ENCODE data around the gene GBX2. TPM values are rescaled to one million over a fixed set of nuclear protein-coding genes. Genes with fewer than 3 reads are reported as not detected.

The GBX2 gene
- total RNA-seq, 4 donors from 2014 or later, result not detected

GRCh38 chr2:236169151-236169721, 1.1 kb upstream of the GBX2 start:
- Histone ChIP-seq H3K27me3 (peaks cover 5 to 94% of the 10 kb centered on the region in 2 donors), H3K4me3 (no peak overlapping the region), H3K36me3 (no peaks in the 10 kb centered on the region), H3K27ac (no peak overlapping the region), H3K9me3 (no peaks in the 10 kb centered on the region), H3K4me1 (peaks cover 0 to 90% (median 37%) of the 10 kb centered on the region in 4 donors)
- 8 to 10% methylated on average over 36 of the region's 36 CpGs for WGBS, 2 donors
- DNase-seq (ENCODE audit: low spot score in 2 of 2), result no peak
- TF ChIP-seq CTCF (IDR thresholded peaks at IDR 0.05) (no peak), EP300 (IDR thresholded peaks at IDR 0.05) (no peak), POLR2A (IDR thresholded peaks at IDR 0.05) (no peak)

GRCh38 chr2:236167297-236168109, 683 bp downstream of the GBX2 start:
- Histone ChIP-seq H3K36me3 (no peaks in the 10 kb centered on the region), H3K4me1 (peaks cover 0 to 91% (median 37%) of the 10 kb centered on the region in 4 donors), H3K27me3 (peaks cover 5 to 94% of the 10 kb centered on the region in 2 donors), H3K27ac (no peak overlapping the region), H3K4me3 (peak overlapping the region in 3 of 4 donors; percentile 12 to 34 (median 23)), H3K9me3 (no peaks in the 10 kb centered on the region)
- TF ChIP-seq EP300 (IDR thresholded peaks at IDR 0.05) (no peak), CTCF (IDR thresholded peaks at IDR 0.05) (no peak), POLR2A (IDR thresholded peaks at IDR 0.05) (no peak)
- WGBS, 2 donors, result 1 to 3% methylated on average over 53 to 65 of the region's 112 CpGs
- DNase-seq (ENCODE audit: low spot score in 2 of 2), result no peak

GRCh38 chr2:236166796-236167296, 1.3 kb downstream of the GBX2 start:
- H3K9me3 ChIP-seq, result no peaks in the 10 kb centered on the region
- H3K27me3 ChIP-seq, result peaks cover 5 to 94% of the 10 kb centered on the region in 2 donors
- H3K27ac ChIP-seq, result no peak overlapping the region
- DNase-seq (ENCODE audit: low spot score in 2 of 2), result no peak
- H3K36me3 ChIP-seq, result no peaks in the 10 kb centered on the region
- peak overlapping the region in 2 of 4 donors; percentile 25 to 34 for H3K4me3 ChIP-seq
- 3% methylated on average over 12 to 26 of the region's 29 CpGs for WGBS, 2 donors
- TF ChIP-seq POLR2A (IDR thresholded peaks at IDR 0.05) (no peak), CTCF (IDR thresholded peaks at IDR 0.05) (no peak), EP300 (IDR thresholded peaks at IDR 0.05) (no peak)
- peaks cover 0 to 85% (median 32%) of the 10 kb centered on the region in 4 donors for H3K4me1 ChIP-seq

GRCh38 chr2:236165842-236166795, 2.1 kb downstream of the GBX2 start:
- no peaks in the 10 kb centered on the region for H3K9me3 ChIP-seq
- H3K36me3 ChIP-seq, result no peaks in the 10 kb centered on the region
- H3K4me1 ChIP-seq, result peaks cover 0 to 77% (median 30%) of the 10 kb centered on the region in 4 donors
- H3K27me3 ChIP-seq, result peaks cover 5 to 94% of the 10 kb centered on the region in 2 donors
- no peak overlapping the region for H3K27ac ChIP-seq
- 14 to 20% methylated on average over 44 to 58 of the region's 58 CpGs for WGBS, 2 donors
- no peak for TF ChIP-seq POLR2A (IDR thresholded peaks at IDR 0.05)
- no peak for TF ChIP-seq CTCF (IDR thresholded peaks at IDR 0.05)
- no peak for TF ChIP-seq EP300 (IDR thresholded peaks at IDR 0.05)
- no peak for DNase-seq (ENCODE audit: low spot score in 2 of 2)
- peak overlapping the region in 3 of 4 donors; percentile 19 to 34 (median 25) for H3K4me3 ChIP-seq
